K562 (cell line): ENCODE results near the gene RDH16. TPM values are rescaled to one million over a fixed set of nuclear protein-coding genes. Genes with fewer than 3 reads are reported as not detected.

Source experiments
- ADNP ChIP-seq: fragments of 200-800 bp; sonication (Bioruptor generic); IDR thresholded peaks from 2 replicates; pipeline ENCODE4 v1.6.1; 2016; ENCODE audit warnings: missing genetic modification characterization, missing compliant biosample characterization
- BRD9 ChIP-seq: fragments of 450-650 bp; IDR thresholded peaks from 2 replicates; pipeline ENCODE4 v1.6.1; 2018; ENCODE audit warnings: low read depth; ENCODE audit not compliant: partially characterized antibody
- CBX3 ChIP-seq, 2 experiments: IDR thresholded peaks; 1 replicate in 1 of 2; 2 replicates in 1 of 2; pipeline ENCODE4 v1.6.1; 2012; ENCODE audit warnings: inconsistent platforms in 2 of 2, low read length in 2 of 2, borderline replicate concordance in 1 of 2, control low read depth in 1 of 2
- CREB1 ChIP-seq, 2 experiments: sonication (generic) in 1 of 2; formaldehyde crosslinking in 1 of 2; IDR thresholded peaks; 2 replicates each; pipeline versions ENCODE4 v1.6.1 to v1.8.0; 2012 to 2022; ENCODE audit warnings: inconsistent platforms in 1 of 2, mild to moderate bottlenecking in 1 of 2, missing genetic modification reagents in 1 of 2, moderate library complexity in 1 of 2
- ERF ChIP-seq: fragments of 450-650 bp; formaldehyde crosslinking; IDR thresholded peaks from 2 replicates; pipeline ENCODE4 v1.4.0; 2020; ENCODE audit warnings: mild to moderate bottlenecking, mixed read lengths
- EZH2 ChIP-seq: IDR thresholded peaks from 2 replicates; pipeline ENCODE4 v1.6.1; 2012; ENCODE audit warnings: low read depth, mild to moderate bottlenecking, inconsistent platforms, low read length, borderline replicate concordance
- GABPB1 ChIP-seq: sonication (generic); formaldehyde crosslinking; IDR thresholded peaks from 2 replicates; pipeline ENCODE4 v1.8.0; 2022; ENCODE audit warnings: mild to moderate bottlenecking, missing genetic modification reagents
- HNRNPK ChIP-seq: fragments of 200-400 bp; formaldehyde crosslinking; IDR thresholded peaks from one replicate; pipeline ENCODE4 v1.6.1; 2018; ENCODE audit warnings: mild to moderate bottlenecking, low read depth, low read length; ENCODE audit not compliant: poor library complexity, severe bottlenecking
- RBM17 ChIP-seq: fragments of 200-400 bp; formaldehyde crosslinking; IDR thresholded peaks from 2 replicates; pipeline ENCODE4 v1.6.1; 2017; ENCODE audit warnings: low read depth, mild to moderate bottlenecking, low read length, borderline replicate concordance
- U2AF2 ChIP-seq: fragments of 200-400 bp; formaldehyde crosslinking; optimal IDR thresholded peaks from 2 replicates; pipeline ENCODE3; 2017; ENCODE audit warnings: low read depth, mild to moderate bottlenecking, low read length
- XRCC4 ChIP-seq: IDR thresholded peaks from one replicate; pipeline ENCODE4 v1.6.1; 2011; ENCODE audit not compliant: insufficient read depth, insufficient read length; ENCODE audit errors: extremely low read depth
- ZBTB1 ChIP-seq: sonication (generic); formaldehyde crosslinking; IDR thresholded peaks from 2 replicates; pipeline ENCODE4 v1.8.1; 2023; ENCODE audit warnings: missing genetic modification reagents, low read depth, mild to moderate bottlenecking, borderline replicate concordance
- ZNF318 ChIP-seq, 2 experiments: fragments of 450-650 bp; IDR thresholded peaks; 2 replicates each; pipeline ENCODE4 v1.6.1; 2016; ENCODE audit warnings: mild to moderate bottlenecking in 2 of 2, borderline replicate concordance in 1 of 2, low read depth in 1 of 2, moderate library complexity in 1 of 2
- ZNF592 ChIP-seq: fragments of 450-650 bp; IDR thresholded peaks from 2 replicates; pipeline ENCODE4 v1.6.1; 2017; ENCODE audit warnings: antibody characterized with exemption, mild to moderate bottlenecking
- polyA plus RNA-seq, 8 experiments: library from polyadenylated mRNA; depleted of rRNA in 4 of 8; stranded (reverse) in 5 of 8; unstranded in 3 of 8; fragments of >200 nt; fragmentation: Nextera tagmentation in 2 of 8; fragmentation: Illumina TruSeq in 1 of 8; extraction: Ambion mirVana in 2 of 8; extraction: Trizol in 1 of 8; gene quantifications; 2 replicates each; pipeline versions ENCODE4 v1.2.1 to v1.2.3, GENCODE V29; 2011 to 2014; ENCODE audit warnings: inconsistent platforms in 1 of 8, missing spikeins in 1 of 8
- total RNA-seq, 7 experiments: library from RNA; depleted of rRNA in 6 of 7; stranded (reverse); fragments of >200 nt in 6 of 7; fragmentation: Illumina TruSeq in 2 of 7; extraction: Trizol in 2 of 7; gene quantifications; 2 replicates each; pipeline versions ENCODE4 v1.2.1 to v1.2.3, GENCODE V29; 2011 to 2021; ENCODE audit warnings: low replicate concordance in 1 of 7

The RDH16 gene
- total and polyA plus RNA-seq, 9 of the 15 experiments (the other 6 are each of a cell fraction or from before 2014, with no cell fraction given) = 0.11 to 0.52 (median 0.22) TPM; not detected in 1

GRCh38 chr12:56988207-56988739 is 30.9 kb upstream of the RDH16 start (continued):
- TF ChIP-seq ZNF318 (IDR thresholded peaks at IDR 0.05; ENCODE audit: borderline replicate concordance in 1 of 2, low read depth in 1 of 2) = peak; percentile 87 to 92; a peak in 3 of 4 replicates
- TF ChIP-seq ERF (CRISPR knock-in tag) = 0 out of 2 replicates have a peak, but pooled peaks have one; percentile 37
- no peak for TF ChIP-seq U2AF2
- peak; percentile 53; the same call in 1 of the 2 replicates for TF ChIP-seq CREB1 (IDR thresholded peaks at IDR 0.05)
- TF ChIP-seq CREB1 (CRISPR knock-in tag; IDR thresholded peaks at IDR 0.05) = no peak
- TF ChIP-seq GABPB1 = 0 out of 2 replicates have a peak, but pooled peaks have one; percentile 38
- TF ChIP-seq RBM17 = no peak
- TF ChIP-seq HNRNPK = no peak
- peak in 1 of 2 experiments; percentile 83; a peak in 1 of 3 replicates for TF ChIP-seq CBX3 (IDR thresholded peaks at IDR 0.05; ENCODE audit: borderline replicate concordance in 1 of 2, low read length in 2 of 2)
- no peak for TF ChIP-seq XRCC4
- TF ChIP-seq ZNF592 = peak; percentile 46; the same call in 1 of the 2 replicates
- TF ChIP-seq BRD9 = peak; percentile 95
- no peak for TF ChIP-seq EZH2
- TF ChIP-seq ADNP (tag) = peak; percentile 96
- no peak for TF ChIP-seq ZBTB1 (CRISPR knock-in tag)
